HepG2 (cell line): ENCODE results near the gene CHCHD1.

ENCODE experiments used
- CHD4 ChIP-seq: fragments of 200-600 bp; sonication (generic); IDR thresholded peaks from 2 replicates; pipeline ENCODE4 v1.7.0; 2017; ENCODE audit warnings: mild to moderate bottlenecking, low read length, borderline replicate concordance
- EZH2 ChIP-seq: conservative IDR thresholded peaks from 2 replicates; pipeline ENCODE4 v1.6.1; 2012; ENCODE audit warnings: mild to moderate bottlenecking, low read depth, low read length, moderate library complexity
- IRF2 ChIP-seq: IDR thresholded peaks from 2 replicates; pipeline ENCODE4 v1.6.1; 2018; ENCODE audit warnings: missing genetic modification reagents, missing compliant biosample characterization
- POLR2AphosphoS5 ChIP-seq: IDR thresholded peaks from 2 replicates; pipeline ENCODE4 v1.6.1; 2012; ENCODE audit warnings: low read depth, low read length
- SIN3B ChIP-seq: fragments of 150-350 bp; IDR thresholded peaks from 2 replicates; pipeline ENCODE4 v1.6.1; 2014; ENCODE audit warnings: low read length
- SMARCE1 ChIP-seq: fragments of 450-650 bp; IDR thresholded peaks from 2 replicates; pipeline ENCODE4 v1.6.1; 2017; ENCODE audit warnings: borderline replicate concordance
- TCF12 ChIP-seq, 2 experiments: fragments of 450-650 bp in 1 of 2; sonication (generic) in 1 of 2; formaldehyde crosslinking in 1 of 2; IDR thresholded peaks; 2 replicates each; pipeline versions ENCODE4 v1.6.1 to v1.8.0; 2017 to 2022; ENCODE audit warnings: antibody characterized with exemption in 1 of 2, mild to moderate bottlenecking in 1 of 2, missing genetic modification reagents in 1 of 2, moderate library complexity in 1 of 2
- YEATS4 ChIP-seq: sonication (generic); formaldehyde crosslinking; IDR thresholded peaks from 2 replicates; pipeline ENCODE4 v1.4.0; 2020; ENCODE audit warnings: missing genetic modification reagents, borderline replicate concordance
- ZFX ChIP-seq: sonication (generic); formaldehyde crosslinking; IDR thresholded peaks from 2 replicates; pipeline ENCODE4 v1.4.0; 2020; ENCODE audit warnings: mild to moderate bottlenecking, low read depth, missing genetic modification reagents, moderate library complexity
- ZNF354B ChIP-seq: sonication (generic); formaldehyde crosslinking; IDR thresholded peaks from 2 replicates; pipeline ENCODE4 v1.8.0; 2022; ENCODE audit warnings: mild to moderate bottlenecking, missing genetic modification reagents
- ZNF619 ChIP-seq: sonication (generic); formaldehyde crosslinking; IDR thresholded peaks from 2 replicates; pipeline ENCODE4 v1.4.0; 2020; ENCODE audit warnings: mild to moderate bottlenecking, missing genetic modification reagents
- TF ChIP-seq, protein P1 (sequence below): sonication (generic); formaldehyde crosslinking; IDR thresholded peaks from 2 replicates; pipeline ENCODE4 v1.4.0; 2020; ENCODE audit warnings: missing genetic modification reagents

DNA sequence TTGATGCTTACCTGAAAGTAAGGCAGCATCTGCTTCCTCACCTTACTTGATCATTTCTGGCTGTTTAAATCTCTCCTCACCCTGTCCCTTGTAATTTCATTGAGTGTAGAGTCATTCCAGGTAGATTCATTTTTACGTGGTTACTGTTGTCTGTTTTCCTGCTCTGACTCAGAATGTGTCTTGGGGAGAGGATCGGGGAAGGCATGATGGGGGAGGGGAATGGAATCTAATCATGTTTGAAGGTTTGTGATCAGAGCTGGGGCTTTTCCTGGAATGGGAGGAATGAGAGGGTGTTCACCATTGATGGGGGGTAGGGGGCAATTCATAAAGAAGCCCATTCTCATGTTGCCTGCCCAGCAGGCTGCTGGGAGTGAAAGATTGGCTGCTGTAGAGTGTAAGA lies 18.9 kb upstream of the CHCHD1 start:
- TF ChIP-seq IRF2 (CRISPR knock-in tag) (no peak), ZNF619 (CRISPR knock-in tag) (no peak), CHD4 (no peak), SIN3B (no peak), ZFX (no peak), YEATS4 (CRISPR knock-in tag) (no peak), TCF12 (IDR thresholded peaks at IDR 0.05) (no peak), TCF12 (CRISPR knock-in tag; IDR thresholded peaks at IDR 0.05) (no peak), EZH2 (no peak), SMARCE1 (no peak), POLR2AphosphoS5 (no peak), ZNF354B (CRISPR knock-in tag) (no peak)
- TF ChIP-seq, protein P1, sequence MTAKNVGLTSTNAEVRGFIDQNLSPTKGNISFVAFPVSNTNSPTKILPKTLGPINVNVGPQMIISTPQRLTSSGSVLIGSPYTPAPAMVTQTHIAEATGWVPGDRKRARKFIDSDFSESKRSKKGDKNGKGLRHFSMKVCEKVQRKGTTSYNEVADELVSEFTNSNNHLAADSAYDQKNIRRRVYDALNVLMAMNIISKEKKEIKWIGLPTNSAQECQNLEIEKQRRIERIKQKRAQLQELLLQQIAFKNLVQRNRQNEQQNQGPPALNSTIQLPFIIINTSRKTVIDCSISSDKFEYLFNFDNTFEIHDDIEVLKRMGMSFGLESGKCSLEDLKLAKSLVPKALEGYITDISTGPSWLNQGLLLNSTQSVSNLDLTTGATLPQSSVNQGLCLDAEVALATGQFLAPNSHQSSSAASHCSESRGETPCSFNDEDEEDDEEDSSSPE (CRISPR knock-in tag), result no peak
